ENCODE results near the gene HOXD1. TPM values are rescaled to one million over a fixed set of nuclear protein-coding genes. Genes with fewer than 3 reads are reported as not detected.

Gene HOXD1
- total RNA-seq, 4 donors from 2014 or later: 0.85 to 0.89 TPM; not detected in 2

GRCh38 chr2:176164201-176164600 lies 24.3 kb upstream of the HOXD1 start:
- Histone ChIP-seq H3K27ac (no peak overlapping the region), H3K4me3 (no peak overlapping the region), H3K36me3 (no peaks in the 10 kb centered on the region), H3K9me3 (no peaks in the 10 kb centered on the region), H3K27me3 (peaks cover 98% of the 10 kb centered on the region), H3K4me1 (peaks cover 33% of the 10 kb centered on the region)
- no peak for DNase-seq (ENCODE audit: low spot score in 2 of 2)
- TF ChIP-seq POLR2A (IDR thresholded peaks at IDR 0.05) (no peak), EP300 (IDR thresholded peaks at IDR 0.05) (no peak), CTCF (IDR thresholded peaks at IDR 0.05) (no peak), POLR2AphosphoS5 (IDR thresholded peaks at IDR 0.05) (no peak)
- 60% methylated on average over 13 of the region's 13 CpGs for WGBS

GRCh38 chr2:176164611-176165369 lies 23.7 kb upstream of the HOXD1 start:
- Histone ChIP-seq H3K36me3 (no peaks in the 10 kb centered on the region), H3K4me3 (no peak overlapping the region), H3K27ac (no peak overlapping the region), H3K9me3 (no peaks in the 10 kb centered on the region), H3K4me1 (peaks cover 27% of the 10 kb centered on the region), H3K27me3 (peaks cover 98% of the 10 kb centered on the region)
- 56% methylated on average over 50 of the region's 52 CpGs for WGBS
- no peak for DNase-seq (ENCODE audit: low spot score in 2 of 2)
- TF ChIP-seq CTCF (IDR thresholded peaks at IDR 0.05) (no peak), POLR2A (IDR thresholded peaks at IDR 0.05) (no peak), EP300 (IDR thresholded peaks at IDR 0.05) (no peak), POLR2AphosphoS5 (IDR thresholded peaks at IDR 0.05) (no peak)

GRCh38 chr2:176165370-176166050 lies 23.0 kb upstream of the HOXD1 start:
- no peaks in the 10 kb centered on the region for H3K36me3 ChIP-seq
- H3K4me3 ChIP-seq: no peak overlapping the region
- 61% methylated on average over 23 of the region's 26 CpGs for WGBS
- DNase-seq (ENCODE audit: low spot score in 2 of 2): no peak
- no peak overlapping the region for H3K27ac ChIP-seq
- peaks cover 95% of the 10 kb centered on the region for H3K27me3 ChIP-seq
- no peaks in the 10 kb centered on the region for H3K9me3 ChIP-seq
- no peak for TF ChIP-seq POLR2A (IDR thresholded peaks at IDR 0.05)
- H3K4me1 ChIP-seq: peaks cover 20% of the 10 kb centered on the region

GRCh38 chr2:176166272-176166671 lies 22.2 kb upstream of the HOXD1 start:
- no peak overlapping the region for H3K4me3 ChIP-seq
- H3K9me3 ChIP-seq: no peaks in the 10 kb centered on the region
- H3K36me3 ChIP-seq: no peaks in the 10 kb centered on the region
- peaks cover 95% of the 10 kb centered on the region for H3K27me3 ChIP-seq
- 45% methylated on average over 2 of the region's 2 CpGs for WGBS
- no peak overlapping the region for H3K27ac ChIP-seq
- DNase-seq (ENCODE audit: low spot score in 2 of 2): no peak
- TF ChIP-seq EP300 (IDR thresholded peaks at IDR 0.05): no peak
- TF ChIP-seq CTCF (IDR thresholded peaks at IDR 0.05): no peak
- no peak for TF ChIP-seq POLR2AphosphoS5 (IDR thresholded peaks at IDR 0.05)
- no peak for TF ChIP-seq POLR2A (IDR thresholded peaks at IDR 0.05)
- peaks cover 15% of the 10 kb centered on the region for H3K4me1 ChIP-seq

- no peak overlapping the region for H3K4me3 ChIP-seq
These were observed 21.1 kb upstream of the HOXD1 start for GRCh38 chr2:176167398-176167797.

More at GRCh38 chr2:176167398-176167797, 21.1 kb upstream of the HOXD1 start:
- no peak for TF ChIP-seq EP300 (IDR thresholded peaks at IDR 0.05)
- TF ChIP-seq CTCF (IDR thresholded peaks at IDR 0.05): no peak
- no peak for TF ChIP-seq POLR2AphosphoS5 (IDR thresholded peaks at IDR 0.05)
- no peak for TF ChIP-seq POLR2A (IDR thresholded peaks at IDR 0.05)
- Histone ChIP-seq H3K27me3 (peaks cover 95% of the 10 kb centered on the region), H3K4me1 (peaks cover 12% of the 10 kb centered on the region), H3K9me3 (no peaks in the 10 kb centered on the region), H3K36me3 (no peaks in the 10 kb centered on the region), H3K27ac (no peak overlapping the region)
- no peak for DNase-seq (ENCODE audit: low spot score in 2 of 2)
- WGBS: 60% methylated on average over 1 of the region's 1 CpG

All from suprapubic skin (tissue), 4 donors.